Measurements from ENCODE around the gene KIFAP3. TPM values are rescaled to one million over a fixed set of nuclear protein-coding genes. Genes with fewer than 3 reads are reported as not detected.

The KIFAP3 gene
- total RNA-seq, 4 donors from 2014 or later = 15.5 to 25.0 (median 18.0) TPM

GRCh38 chr1:169951108-169951507, 123.4 kb downstream of the KIFAP3 start:
- intact Hi-C loops (cut with DNase I; ENCODE audit: low total_unique reads) = no loop called here
- H3K9me3 ChIP-seq = no peaks in the 10 kb centered on the region

GRCh38 chr1:169949139-169949538, 125.4 kb downstream of the KIFAP3 start:
- ATAC-seq = no peak
- in situ Hi-C loops (cut with MboI; ENCODE audit: low sequenced_read_pairs in 4 of 4) (loop anchor here in 2 of 4 donors (25.0 kb wide), 2 partner anchors 713 to 988 kb away; partner anchors contain the start of genes MROH9 (in 1 of the 2) and PRRX1 (in 1 of the 2)), intact Hi-C loops (cut with DNase I; ENCODE audit: low total_unique reads) (no loop called here)
- no peak for TF ChIP-seq CTCF (IDR thresholded peaks at IDR 0.05 in 4 of 5, conservative IDR thresholded peaks at IDR 0.05 in 1 of 5)
- TF ChIP-seq POLR2A (IDR thresholded peaks at IDR 0.05) = no peak
- H3K27ac ChIP-seq = no peak overlapping the region
- H3K36me3 ChIP-seq = peaks cover 0 to 5% of the 10 kb centered on the region in 2 donors
- H3K27me3 ChIP-seq = no peaks in the 10 kb centered on the region
- H3K4me1 ChIP-seq = no peaks in the 10 kb centered on the region
- no peaks in the 10 kb centered on the region for H3K9me3 ChIP-seq
- no peak overlapping the region for H3K4me3 ChIP-seq
- no peak for DNase-seq

More at GRCh38 chr1:169951108-169951507, 123.4 kb downstream of the KIFAP3 start:
- ATAC-seq = no peak
- H3K27me3 ChIP-seq = no peaks in the 10 kb centered on the region
- DNase-seq = no peak
- TF ChIP-seq CTCF (IDR thresholded peaks at IDR 0.05 in 4 of 5, conservative IDR thresholded peaks at IDR 0.05 in 1 of 5) (no peak), POLR2A (IDR thresholded peaks at IDR 0.05) (no peak)
- H3K27ac ChIP-seq = no peak overlapping the region
- H3K4me1 ChIP-seq = no peaks in the 10 kb centered on the region
- peaks cover 0 to 9% of the 10 kb centered on the region in 2 donors for H3K36me3 ChIP-seq
- no peak overlapping the region for H3K4me3 ChIP-seq
- in situ Hi-C loops (cut with MboI; ENCODE audit: low sequenced_read_pairs in 4 of 4) = no loop called here

- Histone ChIP-seq H3K36me3 (no peaks in the 10 kb centered on the region), H3K4me1 (no peaks in the 10 kb centered on the region), H3K9me3 (no peaks in the 10 kb centered on the region), H3K27me3 (no peaks in the 10 kb centered on the region), H3K4me3 (no peak overlapping the region), H3K27ac (no peak overlapping the region)
- no peak for TF ChIP-seq CTCF (IDR thresholded peaks at IDR 0.05 in 4 of 5, conservative IDR thresholded peaks at IDR 0.05 in 1 of 5)
- no peak for TF ChIP-seq POLR2A (IDR thresholded peaks at IDR 0.05)
- no peak for DNase-seq
- intact Hi-C loops (cut with DNase I; ENCODE audit: low total_unique reads) (no loop called here), in situ Hi-C loops (cut with MboI; ENCODE audit: low sequenced_read_pairs in 4 of 4) (loop anchor here in 2 of 4 donors (25.0 kb wide), 2 partner anchors 716 to 991 kb away; partner anchors contain the start of genes MROH9 (in 1 of the 2) and PRRX1 (in 1 of the 2))
- no peak for ATAC-seq
These were observed 128.3 kb downstream of the KIFAP3 start for GRCh38 chr1:169946206-169946605.

- intact Hi-C loops (cut with DNase I; ENCODE audit: low total_unique reads) (no loop called here), in situ Hi-C loops (cut with MboI; ENCODE audit: low sequenced_read_pairs in 4 of 4) (loop anchor here in 2 of 4 donors (25.0 kb wide), 2 partner anchors 717 to 992 kb away; partner anchors contain the start of genes MROH9 (in 1 of the 2) and PRRX1 (in 1 of the 2))
- no peaks in the 10 kb centered on the region for H3K4me1 ChIP-seq
- DNase-seq (no peak), ATAC-seq (no peak)
- H3K4me3 ChIP-seq = no peak overlapping the region
- TF ChIP-seq CTCF (IDR thresholded peaks at IDR 0.05 in 4 of 5, conservative IDR thresholded peaks at IDR 0.05 in 1 of 5) (no peak), POLR2A (IDR thresholded peaks at IDR 0.05) (no peak)
- H3K27ac ChIP-seq = no peak overlapping the region
- H3K36me3 ChIP-seq = no peaks in the 10 kb centered on the region
- no peaks in the 10 kb centered on the region for H3K9me3 ChIP-seq
- no peaks in the 10 kb centered on the region for H3K27me3 ChIP-seq
These were observed 129.3 kb downstream of the KIFAP3 start for GRCh38 chr1:169945181-169945580.
